GM19099 (cell line): ENCODE measurements around the gene PAIP2.

Experiments used
- POLR2A ChIP-seq: IDR thresholded peaks from 3 replicates; pipeline ENCODE4 v1.6.1; 2011; ENCODE audit warnings: low read depth; ENCODE audit not compliant: insufficient read length; ENCODE audit errors: extremely low read depth

The PAIP2 gene

DNA sequence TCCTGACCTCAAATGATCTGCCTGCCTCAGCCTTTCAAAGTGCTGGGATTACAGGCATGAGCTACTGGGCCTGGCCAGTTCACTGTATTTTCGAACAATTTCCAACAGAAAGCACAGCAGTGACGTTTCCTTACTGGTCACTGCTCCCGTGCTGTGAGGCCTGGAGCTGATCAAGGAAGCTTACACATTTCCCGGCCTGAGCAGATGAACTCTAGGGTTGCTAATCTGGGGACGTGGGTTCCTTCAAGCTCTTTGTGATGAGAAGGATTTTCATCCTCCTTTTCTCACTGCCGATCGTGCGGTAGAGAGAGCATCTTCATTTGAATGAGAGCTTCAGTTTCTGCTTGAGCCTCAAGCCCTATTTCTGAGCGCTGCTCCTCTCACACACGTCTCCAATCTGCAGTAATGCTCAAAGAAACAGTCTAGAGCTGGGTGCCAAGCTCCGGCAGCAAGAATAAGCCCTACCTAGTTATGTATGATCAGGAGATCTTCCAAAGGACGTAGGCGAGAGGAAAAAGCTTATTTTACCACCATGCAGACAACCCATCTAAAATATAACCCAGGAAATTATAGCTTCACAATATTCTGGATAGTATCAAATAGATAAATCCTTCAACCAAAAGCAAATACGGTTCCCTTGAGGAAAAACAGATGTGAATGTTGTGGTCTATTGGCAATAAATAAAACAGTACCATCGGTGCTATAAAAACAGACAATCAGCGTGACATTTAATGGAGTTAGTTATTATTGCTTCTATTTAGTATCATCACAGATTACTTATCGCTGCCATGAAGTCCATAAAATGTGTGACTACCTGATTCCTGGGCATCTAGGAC lies 69.6 kb downstream of the PAIP2 start:
- no peak for TF ChIP-seq POLR2A

GRCh38 chr5:139413153-139413552 lies 71.5 kb downstream of the PAIP2 start:
- TF ChIP-seq POLR2A = no peak

DNA sequence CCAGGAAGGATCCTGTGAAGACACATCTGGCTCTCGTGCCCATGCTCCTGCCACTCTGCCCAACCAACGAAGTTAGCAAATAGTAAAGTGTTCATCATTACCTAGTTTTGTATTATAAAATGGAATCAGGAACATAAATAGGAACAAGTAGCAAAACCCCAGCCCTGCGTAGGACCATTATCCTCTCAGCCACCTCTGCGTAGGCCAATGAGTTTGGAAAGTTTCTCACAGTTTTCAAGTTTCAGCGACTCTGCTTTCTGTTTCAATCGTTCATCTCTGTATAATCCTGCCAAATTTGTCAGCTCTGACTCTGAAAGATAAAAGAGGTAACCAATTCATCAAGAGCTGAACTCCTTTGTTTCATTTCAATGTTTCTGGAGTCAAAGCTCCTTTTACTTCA lies 72.3 kb downstream of the PAIP2 start:
- no peak for TF ChIP-seq POLR2A

- TF ChIP-seq POLR2A = no peak
These were observed 73.0 kb downstream of the PAIP2 start for GRCh38 chr5:139414581-139415130.

DNA sequence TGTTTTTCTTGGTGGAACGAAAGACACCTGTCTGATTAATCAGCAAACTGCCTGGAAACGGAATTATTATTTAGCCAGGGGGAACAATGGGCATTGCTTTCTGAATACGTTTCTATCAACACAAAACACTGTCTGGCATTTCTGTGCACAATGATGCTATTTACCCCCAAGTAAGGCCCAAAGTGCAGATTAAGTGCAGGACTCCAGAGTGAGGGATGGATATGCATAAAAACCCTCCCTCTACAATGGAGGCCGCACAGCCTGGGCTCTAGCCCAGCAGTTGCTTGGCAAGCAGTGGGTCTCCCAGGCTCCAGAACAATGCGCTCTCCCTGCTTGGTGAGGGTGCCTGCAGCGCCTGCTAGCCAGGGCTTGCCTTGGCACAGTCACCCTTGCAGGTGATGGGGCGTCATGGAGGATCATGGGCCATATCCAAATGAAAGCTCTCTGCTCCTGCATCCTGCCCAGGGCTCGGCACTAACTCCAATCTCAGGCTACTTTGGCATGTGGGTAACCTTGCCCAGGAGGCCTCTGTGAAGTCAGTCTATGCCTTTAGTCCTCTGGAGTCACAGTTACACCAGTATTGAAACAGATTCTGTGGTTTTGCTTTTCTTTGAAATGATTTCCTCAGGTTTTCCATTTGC lies 73.7 kb downstream of the PAIP2 start:
- no peak for TF ChIP-seq POLR2A

DNA sequence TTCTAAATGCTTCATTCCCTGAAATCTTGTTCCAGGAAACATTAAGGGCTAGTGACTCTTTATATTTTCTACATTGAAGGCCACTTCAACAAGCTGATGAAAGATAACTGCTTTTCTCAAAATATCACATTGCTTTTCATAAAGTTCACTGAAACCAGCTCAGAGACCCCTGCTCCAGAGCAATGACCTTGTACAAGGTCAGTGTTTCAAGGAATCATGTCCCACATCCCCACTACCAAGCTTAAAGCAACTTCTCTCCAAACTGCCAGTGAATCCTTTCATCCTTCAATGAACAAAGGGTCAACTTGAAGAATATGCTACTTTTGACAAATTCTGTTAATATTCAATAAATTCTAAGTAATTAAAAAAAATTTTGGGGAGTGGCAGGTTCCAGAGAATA lies 74.2 kb downstream of the PAIP2 start:
- no peak for TF ChIP-seq POLR2A

GRCh38 chr5:139416651-139417050 lies 75.0 kb downstream of the PAIP2 start:
- TF ChIP-seq POLR2A = no peak

- no peak for TF ChIP-seq POLR2A
These were observed 75.6 kb downstream of the PAIP2 start for GRCh38 chr5:139417214-139417613.

- TF ChIP-seq POLR2A = no peak
These were observed 77.1 kb downstream of the PAIP2 start for GRCh38 chr5:139418793-139419192.
